ENCODE results near the gene PRSS16. TPM values are rescaled to one million over a fixed set of nuclear protein-coding genes. Genes with fewer than 3 reads are reported as not detected.

Gene PRSS16
- polyA plus RNA-seq (2011; rRNA removed) (0.02 and 0.16 TPM in 2 replicates), polyA minus RNA-seq (2011; rRNA and poly(A)+ RNA removed) (not detected in 2 replicates)

DNA sequence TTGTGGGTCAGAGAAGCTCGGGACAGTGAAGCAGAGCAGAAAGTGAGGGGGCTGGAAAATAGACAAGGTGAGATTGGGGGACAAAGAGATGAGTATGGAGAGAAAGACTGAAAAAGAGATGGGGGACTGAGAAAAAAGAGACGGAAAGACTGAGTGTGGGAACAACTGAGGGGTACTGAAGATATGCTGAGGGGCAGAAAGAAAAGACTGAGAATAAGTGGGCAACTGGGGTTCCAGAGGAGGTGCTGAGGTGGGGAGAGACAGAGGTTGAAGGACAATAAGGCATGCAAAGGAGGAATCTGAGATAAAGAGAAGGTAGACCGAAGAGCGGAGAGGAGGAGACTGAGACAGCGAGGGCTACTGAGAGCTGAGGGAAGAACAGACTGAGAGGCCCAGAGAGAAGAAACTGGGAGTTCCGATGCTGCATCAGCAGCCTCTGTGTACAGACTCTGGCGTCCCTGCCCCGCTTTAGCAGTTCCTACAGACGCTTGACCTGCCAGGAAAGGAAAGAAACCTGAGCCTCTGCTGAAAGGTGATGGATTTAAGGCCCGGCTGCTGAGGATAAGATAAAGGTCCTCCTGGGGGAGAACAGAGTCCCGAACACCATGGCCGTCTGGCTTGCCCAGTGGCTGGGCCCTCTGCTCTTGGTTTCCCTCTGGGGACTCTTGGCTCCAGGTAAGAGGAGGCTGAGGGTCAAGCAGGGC is at the start of gene PRSS16:
PRSS16 (plus strand) TSS at position 569 of the 704 bp plus-strand sequence; CDS start at position 606, 37 bp downstream.
- ChIA-PET CTCF (no interaction called here), POLR2A (no interaction called here)
- Histone ChIP-seq H3K27ac (ENCODE audit: low read depth, low read length) (no peak within 1 kb of the TSS), H3K9me3 (ENCODE audit: control insufficient read depth, insufficient read depth, low read length) (peaks cover 2% of the 10 kb centered on the region; the same call in 1 of the 2 replicates), H3K27me3 (ENCODE audit: control insufficient read depth, insufficient read depth, low read length) (peaks cover 25% of the 10 kb centered on the region), H3K4me3 (ENCODE audit: low read depth, low read length) (no peak within 1 kb of the TSS)
- no peak for DNase-seq (ENCODE audit: low read depth, low spot score)
- TF ChIP-seq, protein P1, sequence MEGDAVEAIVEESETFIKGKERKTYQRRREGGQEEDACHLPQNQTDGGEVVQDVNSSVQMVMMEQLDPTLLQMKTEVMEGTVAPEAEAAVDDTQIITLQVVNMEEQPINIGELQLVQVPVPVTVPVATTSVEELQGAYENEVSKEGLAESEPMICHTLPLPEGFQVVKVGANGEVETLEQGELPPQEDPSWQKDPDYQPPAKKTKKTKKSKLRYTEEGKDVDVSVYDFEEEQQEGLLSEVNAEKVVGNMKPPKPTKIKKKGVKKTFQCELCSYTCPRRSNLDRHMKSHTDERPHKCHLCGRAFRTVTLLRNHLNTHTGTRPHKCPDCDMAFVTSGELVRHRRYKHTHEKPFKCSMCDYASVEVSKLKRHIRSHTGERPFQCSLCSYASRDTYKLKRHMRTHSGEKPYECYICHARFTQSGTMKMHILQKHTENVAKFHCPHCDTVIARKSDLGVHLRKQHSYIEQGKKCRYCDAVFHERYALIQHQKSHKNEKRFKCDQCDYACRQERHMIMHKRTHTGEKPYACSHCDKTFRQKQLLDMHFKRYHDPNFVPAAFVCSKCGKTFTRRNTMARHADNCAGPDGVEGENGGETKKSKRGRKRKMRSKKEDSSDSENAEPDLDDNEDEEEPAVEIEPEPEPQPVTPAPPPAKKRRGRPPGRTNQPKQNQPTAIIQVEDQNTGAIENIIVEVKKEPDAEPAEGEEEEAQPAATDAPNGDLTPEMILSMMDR (IDR thresholded peaks at IDR 0.05; ENCODE audit: low read depth, low read length): no peak

GRCh38 chr6:27205375-27206278 is 41.9 kb upstream of the PRSS16 start:
- TF ChIP-seq, protein P1 (IDR thresholded peaks at IDR 0.05; ENCODE audit: low read depth, low read length): no peak
- peak overlapping the region; percentile 41 for H3K4me3 ChIP-seq (ENCODE audit: low read depth, low read length)
- DNase-seq (ENCODE audit: low read depth, low spot score): no peak
- H3K27ac ChIP-seq (ENCODE audit: low read depth, low read length): no peak overlapping the region
- H3K27me3 ChIP-seq (ENCODE audit: control insufficient read depth, insufficient read depth, low read length): peaks cover 14% of the 10 kb centered on the region
- H3K9me3 ChIP-seq (ENCODE audit: control insufficient read depth, insufficient read depth, low read length): peaks cover 3% of the 10 kb centered on the region; the same call in 1 of the 2 replicates
- ChIA-PET CTCF (interaction anchor here (1.1 to 1.3 kb wide), 2 partner anchors 547 to 567 kb away, joined by 3 to 6 read pairs; no protein-coding TSS in a partner anchor), POLR2A (no interaction called here)

GRCh38 chr6:27206806-27207205 is 40.7 kb upstream of the PRSS16 start:
- no peak overlapping the region for H3K4me3 ChIP-seq (ENCODE audit: low read depth, low read length)
- TF ChIP-seq, protein P1 (IDR thresholded peaks at IDR 0.05; ENCODE audit: low read depth, low read length): no peak
- ChIA-PET POLR2A (no interaction called here), CTCF (interaction anchor here (0.5 to 1.3 kb wide), 2 partner anchors 546 to 1282 kb away, joined by 3 to 6 read pairs; no protein-coding TSS in a partner anchor)
- DNase-seq (ENCODE audit: low read depth, low spot score): no peak
- peaks cover 14% of the 10 kb centered on the region for H3K27me3 ChIP-seq (ENCODE audit: control insufficient read depth, insufficient read depth, low read length)
- no peak overlapping the region for H3K27ac ChIP-seq (ENCODE audit: low read depth, low read length)
- H3K9me3 ChIP-seq (ENCODE audit: control insufficient read depth, insufficient read depth, low read length): peaks cover 8% of the 10 kb centered on the region; the same call in 1 of the 2 replicates

DNA sequence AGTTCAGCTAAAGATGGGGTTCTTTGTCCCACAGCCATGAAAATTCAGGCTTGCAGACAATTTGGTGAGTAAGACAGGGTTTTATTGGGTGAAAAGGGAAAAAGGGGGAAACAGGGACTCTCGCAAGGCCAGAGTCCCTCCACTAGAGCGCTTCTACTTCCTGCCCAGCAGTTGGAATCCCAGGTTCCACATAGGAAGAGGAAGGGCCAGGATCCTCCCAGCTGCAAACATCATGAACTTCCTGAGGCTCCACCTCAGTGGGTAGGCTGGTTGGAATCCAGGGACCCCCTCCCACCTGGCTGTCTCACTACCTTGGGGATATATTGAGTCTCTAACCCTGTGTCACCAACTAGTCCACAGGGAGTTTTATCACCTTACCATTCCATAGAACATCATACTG is 39.5 kb upstream of the PRSS16 start:
- H3K27me3 ChIP-seq (ENCODE audit: control insufficient read depth, insufficient read depth, low read length): peaks cover 14% of the 10 kb centered on the region
- ChIA-PET CTCF (no interaction called here), POLR2A (no interaction called here)
- TF ChIP-seq, protein P1 (IDR thresholded peaks at IDR 0.05; ENCODE audit: low read depth, low read length): no peak
- no peak overlapping the region for H3K27ac ChIP-seq (ENCODE audit: low read depth, low read length)
- peaks cover 11% of the 10 kb centered on the region; the same call in 1 of the 2 replicates for H3K9me3 ChIP-seq (ENCODE audit: control insufficient read depth, insufficient read depth, low read length)
- no peak overlapping the region for H3K4me3 ChIP-seq (ENCODE audit: low read depth, low read length)
- no peak for DNase-seq (ENCODE audit: low read depth, low spot score)
